Neural progenitor cell (in vitro differentiated cells): Measurements from ENCODE around the gene DHRS3. TPM values are rescaled to one million over a fixed set of nuclear protein-coding genes. Genes with fewer than 3 reads are reported as not detected.
A peak's percentile ranks its signal among the peaks of the same experiment; 100 is the strongest.
"Not testable (repeated sequence)": the region's sequence is repeated elsewhere in the genome, so short reads cannot be mapped to it uniquely, and the experiment has no call there.

Experiments
- DNase-seq: peaks from one replicate; pipeline ENCODE4 v3.0.0-alpha.2; 2016; ENCODE audit warnings: low spot score
- H2AFZ ChIP-seq: fragments of 200-600 bp; sonication (generic); replicated peaks from 2 replicates; pipeline ENCODE4 v1.6.1; 2016; ENCODE audit warnings: antibody characterized with exemption
- H3F3A ChIP-seq: fragments of 200-600 bp; sonication (generic); 2 replicates; pipeline ENCODE4 v1.6.1; 2016; ENCODE audit warnings: antibody characterized with exemption, low read depth
- H3K27ac ChIP-seq: fragments of 200-600 bp; sonication (generic); 2 replicates; pipeline ENCODE4 v1.5.1; 2016; ENCODE audit warnings: mild to moderate bottlenecking
- H3K27me3 ChIP-seq: fragments of 200-600 bp; sonication (generic); 2 replicates; pipeline ENCODE4 v1.6.1; 2016; ENCODE audit warnings: mild to moderate bottlenecking, moderate library complexity
- H3K36me3 ChIP-seq: fragments of 200-600 bp; sonication (generic); 2 replicates; pipeline ENCODE4 v1.5.1; 2016
- H3K4me1 ChIP-seq: fragments of 200-600 bp; sonication (generic); 2 replicates; pipeline ENCODE4 v1.6.1; 2016; ENCODE audit warnings: mixed run types
- H3K4me2 ChIP-seq: fragments of 200-600 bp; sonication (generic); 2 replicates; pipeline ENCODE4 v1.6.1; 2016
- H3K4me3 ChIP-seq: fragments of 200-600 bp; sonication (generic); 2 replicates; pipeline ENCODE4 v1.5.1; 2016
- H3K79me2 ChIP-seq: fragments of 200-600 bp; sonication (generic); 2 replicates; pipeline ENCODE4 v1.6.1; 2016; ENCODE audit warnings: low read depth
- H3K9ac ChIP-seq: fragments of 200-600 bp; sonication (generic); 2 replicates; pipeline ENCODE4 v1.6.1; 2016
- H3K9me3 ChIP-seq: fragments of 200-600 bp; sonication (generic); 2 replicates; pipeline ENCODE4 v1.5.1; 2016; ENCODE audit warnings: low read depth
- H4K20me1 ChIP-seq: fragments of 200-600 bp; sonication (generic); 2 replicates; pipeline ENCODE4 v1.6.1; 2016; ENCODE audit warnings: low read depth
- H3K27ac Mint-ChIP-seq: 3 replicates; pipeline ENCODE4 v1.8.0; 2021; ENCODE audit warnings: mixed read lengths
- H3K27me3 Mint-ChIP-seq: 2 replicates; pipeline ENCODE4 v1.8.0; 2022; ENCODE audit warnings: low read depth, mild to moderate bottlenecking, inconsistent platforms, moderate library complexity, mixed read lengths; ENCODE audit not compliant: insufficient read depth
- H3K36me3 Mint-ChIP-seq: 3 replicates; pipeline ENCODE4 v1.8.0; 2021; ENCODE audit warnings: mixed read lengths
- H3K4me1 Mint-ChIP-seq: 3 replicates; pipeline ENCODE4 v1.8.0; 2021; ENCODE audit warnings: mixed read lengths
- H3K4me3 Mint-ChIP-seq: 3 replicates; pipeline ENCODE4 v1.8.0; 2021; ENCODE audit warnings: mild to moderate bottlenecking, moderate library complexity, mixed read lengths
- H3K9me3 Mint-ChIP-seq: 3 replicates; pipeline ENCODE4 v1.8.0; 2020; ENCODE audit warnings: mixed read lengths
- EZH2 ChIP-seq: fragments of 200-600 bp; sonication (generic); IDR thresholded peaks from 2 replicates; pipeline ENCODE4 v1.6.1; 2017; ENCODE audit warnings: antibody characterized with exemption, mild to moderate bottlenecking, moderate library complexity
- EZH2phosphoT487 ChIP-seq: fragments of 200-600 bp; sonication (generic); IDR thresholded peaks from 2 replicates; pipeline ENCODE4 v1.6.1; 2017; ENCODE audit warnings: antibody characterized with exemption
- total RNA-seq: library from RNA; depleted of rRNA; stranded (reverse); fragments of >200 nt; gene quantifications from 2 replicates; pipeline ENCODE4 v1.2.3, GENCODE V29; 2015; ENCODE audit warnings: low replicate concordance
- TF ChIP-seq, protein P1 (sequence below): fragments of 200-600 bp; sonication (generic); IDR thresholded peaks from 2 replicates; pipeline ENCODE4 v1.5.1; 2017; ENCODE audit warnings: antibody characterized with exemption, mild to moderate bottlenecking

The DHRS3 gene
- total RNA-seq, 1 donor from 2014 or later, result 4.3 TPM

- H3K9ac ChIP-seq, result no peak overlapping the region
- no peak overlapping the region for H3K4me2 ChIP-seq
- no peaks in the 10 kb centered on the region for H3K79me2 ChIP-seq
- no peaks in the 10 kb centered on the region for H3K27me3 ChIP-seq
- no peak for TF ChIP-seq EZH2
- TF ChIP-seq, protein P1, sequence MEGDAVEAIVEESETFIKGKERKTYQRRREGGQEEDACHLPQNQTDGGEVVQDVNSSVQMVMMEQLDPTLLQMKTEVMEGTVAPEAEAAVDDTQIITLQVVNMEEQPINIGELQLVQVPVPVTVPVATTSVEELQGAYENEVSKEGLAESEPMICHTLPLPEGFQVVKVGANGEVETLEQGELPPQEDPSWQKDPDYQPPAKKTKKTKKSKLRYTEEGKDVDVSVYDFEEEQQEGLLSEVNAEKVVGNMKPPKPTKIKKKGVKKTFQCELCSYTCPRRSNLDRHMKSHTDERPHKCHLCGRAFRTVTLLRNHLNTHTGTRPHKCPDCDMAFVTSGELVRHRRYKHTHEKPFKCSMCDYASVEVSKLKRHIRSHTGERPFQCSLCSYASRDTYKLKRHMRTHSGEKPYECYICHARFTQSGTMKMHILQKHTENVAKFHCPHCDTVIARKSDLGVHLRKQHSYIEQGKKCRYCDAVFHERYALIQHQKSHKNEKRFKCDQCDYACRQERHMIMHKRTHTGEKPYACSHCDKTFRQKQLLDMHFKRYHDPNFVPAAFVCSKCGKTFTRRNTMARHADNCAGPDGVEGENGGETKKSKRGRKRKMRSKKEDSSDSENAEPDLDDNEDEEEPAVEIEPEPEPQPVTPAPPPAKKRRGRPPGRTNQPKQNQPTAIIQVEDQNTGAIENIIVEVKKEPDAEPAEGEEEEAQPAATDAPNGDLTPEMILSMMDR, result no peak
- Mint-ChIP-seq H3K9me3 (peaks cover 2% of the 10 kb centered on the region), H3K36me3 (no peaks in the 10 kb centered on the region), H3K27me3 (peaks cover 10% of the 10 kb centered on the region), H3K4me1 (peaks cover 4% of the 10 kb centered on the region), H3K27ac (no peak overlapping the region), H3K4me3 (no peak overlapping the region)
- no peaks in the 10 kb centered on the region for H3K36me3 ChIP-seq
- no peaks in the 10 kb centered on the region for H3F3A ChIP-seq
- no peak overlapping the region for H3K27ac ChIP-seq
- H3K4me3 ChIP-seq, result no peak overlapping the region
- no peak for DNase-seq
- H3K9me3 ChIP-seq, result no peaks in the 10 kb centered on the region
- no peaks in the 10 kb centered on the region for H3K4me1 ChIP-seq
- peak overlapping the region; percentile 68 for H2AFZ ChIP-seq
- H4K20me1 ChIP-seq, result no peaks in the 10 kb centered on the region
Measured at GRCh38 chr1:12654004-12654567, 36.1 kb upstream of the DHRS3 start.

DNA sequence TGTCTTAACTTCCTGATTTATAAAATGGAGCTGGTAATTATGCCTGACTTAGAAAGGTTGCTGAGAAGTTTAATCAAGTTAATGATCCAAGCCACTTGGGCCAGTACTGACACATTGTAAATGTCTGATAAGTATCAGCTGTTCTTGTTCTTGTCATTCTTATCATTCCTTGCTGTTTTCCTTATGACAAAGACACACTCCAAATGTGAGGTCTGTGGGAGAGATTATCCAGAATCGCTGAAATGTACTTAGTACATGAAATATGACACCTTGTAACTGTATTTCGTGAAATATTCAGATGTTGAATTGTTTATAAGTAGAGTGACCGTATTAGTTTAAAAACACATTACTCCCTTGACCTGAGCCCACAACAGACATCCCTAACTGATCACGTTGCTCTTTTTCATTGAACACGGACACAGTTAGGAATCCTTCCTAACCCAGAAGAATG, 32.0 kb upstream of the DHRS3 start:
- Histone ChIP-seq H3K4me1 (no peaks in the 10 kb centered on the region), H3K4me3 (no peak overlapping the region), H3K9ac (no peak overlapping the region), H3K4me2 (no peak overlapping the region), H3K27ac (no peak overlapping the region), H4K20me1 (no peaks in the 10 kb centered on the region), H2AFZ (no peak overlapping the region), H3F3A (no peaks in the 10 kb centered on the region), H3K79me2 (no peaks in the 10 kb centered on the region), H3K9me3 (no peaks in the 10 kb centered on the region), H3K27me3 (no peaks in the 10 kb centered on the region), H3K36me3 (no peaks in the 10 kb centered on the region)
- no peak for DNase-seq
- no peak overlapping the region for H3K4me3 Mint-ChIP-seq
- H3K27ac Mint-ChIP-seq, result no peak overlapping the region
- no peaks in the 10 kb centered on the region for H3K36me3 Mint-ChIP-seq
- no peaks in the 10 kb centered on the region for H3K4me1 Mint-ChIP-seq
- peaks cover 12% of the 10 kb centered on the region for H3K27me3 Mint-ChIP-seq
- peaks cover 2% of the 10 kb centered on the region for H3K9me3 Mint-ChIP-seq
- TF ChIP-seq, protein P1, result no peak
- no peak for TF ChIP-seq EZH2

- Mint-ChIP-seq H3K36me3 (no peaks in the 10 kb centered on the region), H3K4me3 (no peak overlapping the region), H3K27ac (no peak overlapping the region), H3K27me3 (peaks cover 12% of the 10 kb centered on the region), H3K9me3 (peaks cover 2% of the 10 kb centered on the region), H3K4me1 (no peaks in the 10 kb centered on the region)
- H3K9me3 ChIP-seq, result no peaks in the 10 kb centered on the region
- no peaks in the 10 kb centered on the region for H3K27me3 ChIP-seq
- H3K9ac ChIP-seq, result no peak overlapping the region
- H3K27ac ChIP-seq, result no peak overlapping the region
- no peaks in the 10 kb centered on the region for H3K79me2 ChIP-seq
- no peak overlapping the region for H3K4me2 ChIP-seq
- TF ChIP-seq EZH2phosphoT487 (no peak), EZH2 (no peak)
- TF ChIP-seq, protein P1, result no peak
- DNase-seq, result no peak
- no peaks in the 10 kb centered on the region for H3K4me1 ChIP-seq
- H3K36me3 ChIP-seq, result no peaks in the 10 kb centered on the region
- no peak overlapping the region for H3K4me3 ChIP-seq
- no peak overlapping the region for H2AFZ ChIP-seq
- no peaks in the 10 kb centered on the region for H4K20me1 ChIP-seq
- H3F3A ChIP-seq, result no peaks in the 10 kb centered on the region
Measured at GRCh38 chr1:12648741-12649140, 30.7 kb upstream of the DHRS3 start.

GRCh38 chr1:12645401-12645800, 27.4 kb upstream of the DHRS3 start:
- Mint-ChIP-seq H3K27ac (peak overlapping the region; percentile 46), H3K9me3 (peaks cover 17% of the 10 kb centered on the region)
- H3K27me3 Mint-ChIP-seq, H3K9me3 ChIP-seq, H3K4me2 ChIP-seq, H4K20me1 ChIP-seq, DNase-seq, H3K27me3 ChIP-seq, H3K9ac ChIP-seq, H3K27ac ChIP-seq, H3K4me3 Mint-ChIP-seq, H2AFZ ChIP-seq, H3K4me1 ChIP-seq, H3K36me3 Mint-ChIP-seq, H3K79me2 ChIP-seq, H3F3A ChIP-seq, H3K4me1 Mint-ChIP-seq, H3K4me3 ChIP-seq, H3K36me3 ChIP-seq: not testable (repeated sequence)
